GM21723 (cell line): ENCODE data around the gene TPO.
"Not testable (repeated sequence)": the region's sequence is repeated elsewhere in the genome, so short reads cannot be mapped to it uniquely, and the experiment has no call there.

Source experiments
- ATAC-seq: cut with Tn5 transposase; IDR thresholded peaks from one replicate; pipeline ENCODE4 v1.9.1; 2021; ENCODE audit warnings: mild to moderate bottlenecking, moderate library complexity; ENCODE audit not compliant: unreplicated experiment

TPO gene

GRCh38 chr2:1405124-1405523 lies 8.1 kb upstream of the TPO start:
- no peak for ATAC-seq

- no peak for ATAC-seq
Observed at GRCh38 chr2:1405967-1406366, 7.3 kb upstream of the TPO start.

- ATAC-seq = no peak
Observed at GRCh38 chr2:1406434-1406833, 6.8 kb upstream of the TPO start.

GRCh38 chr2:1407950-1408675 lies 5.2 kb upstream of the TPO start:
- ATAC-seq = no peak

GRCh38 chr2:1414121-1414520 lies 858 bp downstream of the TPO start:
- no peak for ATAC-seq

GRCh38 chr2:1414901-1415300 lies 1.6 kb downstream of the TPO start:
- not testable (repeated sequence) for ATAC-seq

GRCh38 chr2:1415501-1415900 lies 2.2 kb downstream of the TPO start:
- no peak for ATAC-seq

- ATAC-seq = no peak
Observed at GRCh38 chr2:1418566-1418965, 5.3 kb downstream of the TPO start.

- no peak for ATAC-seq
Observed at GRCh38 chr2:1420746-1421480, 7.7 kb downstream of the TPO start.

GRCh38 chr2:1421731-1422130 lies 8.5 kb downstream of the TPO start:
- no peak for ATAC-seq

GRCh38 chr2:1422131-1422530 lies 8.9 kb downstream of the TPO start:
- ATAC-seq = no peak

GRCh38 chr2:1422716-1423285 lies 9.5 kb downstream of the TPO start:
- ATAC-seq = no peak

- ATAC-seq = no peak
Observed at GRCh38 chr2:1427086-1427485, 13.8 kb downstream of the TPO start.

- no peak for ATAC-seq
Observed at GRCh38 chr2:1429895-1430294, 16.6 kb downstream of the TPO start.

- ATAC-seq = no peak
Observed at GRCh38 chr2:1430491-1430890, 17.2 kb downstream of the TPO start.

- ATAC-seq = no peak
Observed at GRCh38 chr2:1431886-1432400, 18.7 kb downstream of the TPO start.

GRCh38 chr2:1432726-1433125 lies 19.5 kb downstream of the TPO start:
- ATAC-seq = no peak

- ATAC-seq = no peak
Observed at GRCh38 chr2:1436369-1436768, 23.1 kb downstream of the TPO start.

- no peak for ATAC-seq
Observed at GRCh38 chr2:1437101-1437500, 23.8 kb downstream of the TPO start.

- ATAC-seq = no peak
Observed at GRCh38 chr2:1437537-1437936, 24.3 kb downstream of the TPO start.

- ATAC-seq = no peak
Observed at GRCh38 chr2:1438972-1439371, 25.7 kb downstream of the TPO start.

GRCh38 chr2:1440581-1440980 lies 27.3 kb downstream of the TPO start:
- no peak for ATAC-seq
